NCI-H1092 treated with DMSO at 0.1 percent for 48 hours (cell line): ENCODE results near the gene PTPN4.

Experiments
- DNase-seq: peaks from one replicate; lab custom pipeline; 2025; lab: John Stamatoyannopoulos, UW

The PTPN4 gene

DNA sequence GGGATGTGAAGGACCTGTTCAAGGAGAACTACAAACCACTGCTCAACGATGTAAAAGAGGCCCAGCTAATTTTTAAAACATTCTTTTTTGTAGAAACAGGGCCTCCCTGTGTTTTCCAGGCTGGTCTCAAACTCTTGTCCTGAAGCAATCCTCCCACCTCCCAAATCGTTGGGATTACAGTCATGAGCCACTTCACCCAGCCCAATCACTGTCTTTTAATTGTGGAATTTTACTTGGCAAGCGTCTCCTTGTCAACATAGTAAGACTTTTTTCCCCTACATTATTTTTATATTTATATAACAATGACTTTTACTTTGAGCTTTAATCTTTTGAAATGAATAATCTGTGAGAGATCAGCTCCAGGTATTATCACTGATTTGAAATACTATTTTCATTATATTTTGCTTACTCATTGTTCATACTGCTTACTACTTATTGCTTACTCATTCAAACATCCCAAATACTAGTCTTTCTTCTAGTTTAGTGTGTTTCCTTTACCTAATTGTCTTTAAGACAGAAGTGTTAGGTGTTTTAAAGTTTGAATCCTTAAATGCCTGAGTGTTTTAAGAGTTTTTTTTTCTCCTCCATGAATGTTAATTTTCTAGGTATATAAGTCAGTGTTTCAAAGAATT, 48.9 kb downstream of the PTPN4 start:
- DNase-seq, result no peak

DNA sequence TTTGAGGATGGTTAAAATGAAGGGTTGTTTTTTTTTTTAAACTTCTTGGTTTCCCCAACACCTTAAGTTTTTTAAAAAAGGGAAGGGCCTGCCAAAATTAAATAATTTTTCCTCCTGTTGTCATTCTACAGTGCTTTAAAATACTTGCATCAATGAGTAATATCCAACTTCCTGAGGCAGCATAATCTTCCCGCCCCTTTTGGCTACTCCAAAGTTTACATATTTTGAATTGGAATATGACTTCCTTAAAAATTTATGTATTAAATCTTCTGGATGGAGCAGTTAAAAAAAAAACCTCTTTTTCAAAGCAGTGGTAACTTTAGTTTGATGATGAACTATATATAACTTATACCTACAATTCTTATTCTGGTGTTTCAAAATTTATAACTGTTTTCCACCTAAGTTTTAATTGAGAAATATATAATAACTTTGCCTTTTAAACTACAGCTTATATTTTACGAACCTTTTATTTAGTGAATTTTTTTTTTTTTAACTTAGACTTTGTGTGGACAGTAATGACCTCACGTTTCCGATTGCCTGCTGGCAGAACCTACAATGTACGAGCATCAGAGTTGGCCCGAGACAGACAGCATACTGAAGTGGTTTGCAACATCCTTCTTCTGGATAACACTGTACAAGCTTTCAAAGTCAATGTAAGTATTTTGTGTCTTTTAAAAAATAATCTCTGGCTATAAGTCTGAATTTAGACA, 49.8 kb downstream of the PTPN4 start:
- no peak for DNase-seq

DNA sequence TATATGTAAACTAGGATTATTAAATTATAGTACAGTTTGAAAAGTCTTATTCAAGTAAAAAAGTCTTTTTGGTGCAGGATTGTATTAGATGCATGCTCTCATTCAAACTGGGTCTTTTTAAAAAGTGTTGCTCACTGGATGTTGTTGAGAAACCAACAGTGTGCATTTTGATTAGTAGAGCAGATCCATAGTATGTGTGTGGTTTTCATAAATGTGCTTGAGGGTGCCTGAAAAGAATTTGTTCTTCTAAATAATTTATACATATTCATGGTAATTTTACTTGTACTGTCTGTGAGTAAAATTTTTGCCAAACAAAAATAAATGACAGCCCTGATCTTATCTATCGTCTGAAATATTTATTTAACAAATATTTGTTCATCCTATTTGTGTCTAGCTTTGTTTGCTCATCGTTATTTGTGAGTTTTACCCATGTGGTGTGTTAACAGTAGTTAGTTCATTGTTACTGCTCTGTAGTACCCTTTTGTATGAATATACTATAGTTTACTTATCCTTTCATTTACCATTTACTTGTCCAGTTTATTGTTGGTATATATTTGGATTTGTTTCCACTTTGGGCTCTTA, 50.4 kb downstream of the PTPN4 start:
- DNase-seq, result no peak

DNA sequence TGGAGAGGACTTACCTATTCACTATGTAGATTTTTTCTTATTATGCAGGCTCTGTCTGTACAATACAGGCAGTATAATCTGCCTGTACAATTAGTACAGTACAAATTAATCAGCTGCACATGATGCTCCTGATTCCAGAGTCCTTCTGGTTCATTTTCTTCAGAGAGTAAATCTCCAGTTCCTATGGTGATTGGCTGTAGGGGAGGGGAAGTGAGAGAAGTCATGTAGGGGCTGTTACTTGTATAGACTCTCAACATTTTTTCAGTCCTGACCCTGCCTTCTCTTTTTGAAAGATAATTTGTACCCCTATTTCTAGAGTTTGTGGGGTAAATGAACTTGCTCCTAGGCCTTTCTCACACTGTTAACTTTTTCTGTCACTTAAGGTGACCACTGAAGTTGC, 54.5 kb downstream of the PTPN4 start:
- DNase-seq, result no peak

DNA sequence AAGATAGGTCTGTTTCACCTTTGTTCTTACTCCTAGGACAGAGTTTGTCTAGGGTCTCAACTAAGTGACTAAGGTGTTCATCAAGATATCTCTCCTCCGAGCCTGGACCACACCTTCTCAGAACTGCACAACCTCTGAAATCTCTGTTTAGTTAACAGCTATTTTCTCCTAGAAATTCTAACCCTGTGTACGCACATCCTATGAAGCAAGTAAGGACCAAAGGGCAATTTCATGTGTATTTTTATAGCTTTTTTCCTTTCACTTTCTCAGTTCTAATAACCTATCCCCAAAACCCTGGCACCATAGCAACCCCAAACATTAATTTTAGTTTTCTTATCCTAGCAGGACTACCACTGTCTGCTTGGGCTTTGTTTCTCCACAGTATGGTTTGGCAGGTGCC, 59.1 kb downstream of the PTPN4 start:
- no peak for DNase-seq

DNA sequence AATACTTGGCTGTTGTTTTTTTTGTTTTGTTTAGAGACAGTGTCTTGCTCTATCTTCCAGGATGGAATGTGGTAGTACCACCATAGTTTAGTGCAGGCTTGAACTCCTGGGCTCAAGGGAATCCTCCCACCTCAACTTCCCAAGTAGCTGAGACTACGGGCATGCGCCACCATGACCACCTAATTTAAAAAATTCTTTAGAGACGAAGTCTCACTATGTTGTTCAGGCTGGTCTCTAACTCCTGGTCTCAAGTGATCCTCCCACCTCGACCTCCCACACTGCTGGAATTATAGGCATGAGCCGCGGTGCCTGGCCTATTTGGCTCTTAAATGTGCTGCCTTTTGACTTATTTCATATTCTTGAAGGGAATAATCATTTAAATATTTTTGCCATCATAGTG, 60.1 kb downstream of the PTPN4 start:
- no peak for DNase-seq

DNA sequence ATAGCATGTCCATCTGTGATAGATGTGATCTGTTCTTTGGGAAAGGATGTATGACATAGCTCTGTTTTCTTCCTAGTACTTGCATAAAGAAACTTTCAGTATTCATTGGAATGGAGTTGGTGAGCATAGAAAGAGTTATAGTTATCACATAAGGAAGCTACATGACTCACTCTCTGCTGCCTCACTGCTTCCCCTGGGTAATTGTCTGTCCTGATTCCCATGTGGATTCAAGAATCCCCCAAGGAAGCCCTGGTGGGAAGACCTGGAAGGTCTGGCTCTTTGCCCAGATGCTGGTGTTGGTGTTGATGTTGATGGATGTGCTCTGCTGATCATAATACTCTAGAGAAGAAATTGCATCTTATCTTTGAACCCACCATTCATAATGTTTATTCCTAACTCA, 60.6 kb downstream of the PTPN4 start:
- no peak for DNase-seq

DNA sequence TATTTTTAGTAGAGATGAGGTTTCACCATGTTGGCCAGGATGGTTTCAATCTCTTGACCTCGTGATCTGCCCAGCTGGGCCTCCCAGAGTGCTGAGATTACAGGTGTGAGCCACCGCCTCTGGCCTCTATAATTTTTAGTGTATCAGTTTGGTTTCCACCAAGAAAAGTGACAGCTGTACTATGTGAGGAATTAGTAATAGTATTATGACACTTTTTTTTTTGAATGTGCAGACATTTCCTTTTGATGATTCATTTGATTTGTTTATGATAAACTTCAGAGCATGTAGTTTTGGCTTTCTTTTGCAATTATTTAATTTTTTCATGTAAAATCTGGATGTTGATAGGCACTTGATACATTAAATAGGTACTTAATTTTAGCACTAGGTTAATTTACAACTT, 61.5 kb downstream of the PTPN4 start:
- no peak for DNase-seq

DNA sequence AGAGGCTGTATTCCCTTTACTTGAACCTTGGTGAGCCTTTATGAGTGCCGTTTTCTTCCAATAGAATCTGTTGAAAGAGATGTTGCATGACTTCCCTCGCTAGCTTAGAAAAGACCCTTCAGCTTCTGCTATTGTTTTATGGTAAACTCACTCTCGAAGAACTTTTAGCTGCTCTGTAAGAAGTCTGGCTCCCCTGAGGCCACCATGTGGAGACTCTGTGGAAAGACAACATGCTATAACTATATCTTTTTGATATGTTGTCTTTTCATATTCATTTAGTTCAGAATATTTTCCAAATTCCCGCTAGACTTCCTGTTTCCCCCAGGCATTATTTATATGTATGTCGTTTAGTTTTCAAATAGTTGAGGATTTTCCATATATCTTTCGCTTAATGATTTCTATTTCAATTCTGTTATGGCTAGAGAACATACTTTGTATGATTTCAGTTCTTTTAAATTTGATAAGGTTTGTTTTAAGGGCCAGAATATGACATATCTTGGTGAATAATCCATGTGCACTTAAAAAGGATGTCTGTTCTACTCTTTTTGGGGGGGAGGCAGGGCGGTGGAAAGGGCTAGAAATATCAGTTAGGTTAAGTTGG, 64.1 kb downstream of the PTPN4 start:
- no peak for DNase-seq

DNA sequence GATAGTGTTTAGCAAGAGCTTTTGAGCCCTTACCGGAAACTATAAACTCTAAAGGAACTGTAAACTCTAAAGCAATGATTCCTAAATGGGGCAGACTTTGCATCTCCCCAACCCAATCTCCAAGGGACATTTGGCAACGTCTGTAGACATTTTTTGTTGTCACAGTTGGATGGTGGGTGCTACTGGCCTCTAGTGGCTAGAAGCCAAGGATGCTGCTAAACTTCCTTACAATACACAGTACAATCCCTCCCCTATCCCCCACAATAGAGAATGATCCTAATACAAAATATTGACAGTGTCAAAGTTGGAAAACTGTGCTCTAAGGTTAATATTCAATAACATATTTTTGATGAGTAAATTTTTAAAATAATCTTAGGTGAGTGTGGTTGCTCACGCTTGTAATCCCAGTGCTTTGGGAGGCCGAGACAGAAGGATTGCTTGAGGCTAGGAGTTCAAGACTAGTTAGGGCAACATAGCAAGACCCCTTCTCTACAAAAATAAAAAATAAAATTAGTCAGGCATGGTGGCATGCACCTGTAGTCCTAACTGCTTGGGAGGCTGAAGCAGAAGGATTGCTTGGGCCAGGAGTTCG, 66.7 kb downstream of the PTPN4 start:
- peak; percentile 1 for DNase-seq

DNA sequence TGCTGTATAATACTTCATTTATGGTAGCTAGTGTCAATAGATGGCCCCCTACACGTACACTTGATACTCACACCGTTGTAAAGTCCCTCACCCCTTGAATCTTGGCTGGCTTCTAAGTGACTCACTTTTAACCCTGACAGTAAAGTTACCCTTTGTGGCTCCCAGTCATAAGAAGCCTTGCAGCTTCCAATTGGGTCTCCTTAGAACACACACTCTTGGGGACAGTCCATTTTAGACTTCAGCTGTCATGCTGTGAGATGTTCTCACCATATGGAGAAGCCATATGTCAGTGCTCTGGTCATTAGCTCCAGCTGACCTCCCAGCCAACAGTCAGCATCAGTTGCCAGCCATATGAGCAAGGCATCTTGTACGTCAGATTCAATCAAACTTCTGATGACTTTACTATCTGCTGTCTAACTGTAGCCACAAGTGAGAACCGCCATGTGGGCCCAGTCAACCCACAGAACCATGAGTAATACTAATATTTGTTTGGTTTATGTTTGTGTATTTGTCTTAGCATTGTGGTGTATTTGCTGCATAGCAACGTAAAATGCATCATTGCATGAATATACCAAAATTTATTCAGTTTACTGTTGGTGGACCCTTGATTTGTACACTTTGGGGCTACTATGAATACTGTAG, 68.3 kb downstream of the PTPN4 start:
- DNase-seq, result no peak

DNA sequence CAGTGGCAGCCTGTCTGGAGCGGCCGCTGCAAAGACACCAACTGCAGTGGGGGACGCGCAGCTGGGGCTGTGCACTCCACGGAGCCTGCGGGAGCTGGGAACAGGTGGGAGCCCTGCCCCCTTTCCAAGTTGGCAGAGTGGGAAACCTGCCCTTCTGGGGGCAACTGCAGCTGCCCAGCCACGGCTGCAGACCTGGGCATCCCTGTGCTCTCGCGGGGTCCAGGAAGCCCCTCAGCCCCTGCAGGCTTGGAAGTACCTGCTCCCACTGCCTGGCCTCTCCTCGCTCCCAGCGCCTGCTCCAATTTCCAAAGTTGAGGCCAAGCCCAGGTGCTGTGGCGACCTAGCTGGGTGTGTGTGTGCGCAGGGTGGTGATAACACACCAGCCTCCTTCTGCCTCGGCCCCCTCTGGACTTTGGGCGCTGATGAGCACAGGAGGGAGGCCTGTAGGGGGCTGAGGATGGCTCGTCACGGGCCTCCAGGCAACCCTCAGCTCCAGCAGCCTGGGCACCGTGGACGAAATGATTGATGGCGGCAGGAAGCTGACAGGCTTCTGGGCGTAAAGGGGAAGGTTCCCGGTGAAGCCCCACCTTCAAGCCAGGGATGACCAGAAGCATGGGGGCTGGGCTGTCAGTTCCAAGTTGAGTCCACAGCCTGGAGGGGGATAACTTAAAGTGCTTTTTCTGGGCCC, 76.9 kb downstream of the PTPN4 start:
- DNase-seq, result no peak

DNA sequence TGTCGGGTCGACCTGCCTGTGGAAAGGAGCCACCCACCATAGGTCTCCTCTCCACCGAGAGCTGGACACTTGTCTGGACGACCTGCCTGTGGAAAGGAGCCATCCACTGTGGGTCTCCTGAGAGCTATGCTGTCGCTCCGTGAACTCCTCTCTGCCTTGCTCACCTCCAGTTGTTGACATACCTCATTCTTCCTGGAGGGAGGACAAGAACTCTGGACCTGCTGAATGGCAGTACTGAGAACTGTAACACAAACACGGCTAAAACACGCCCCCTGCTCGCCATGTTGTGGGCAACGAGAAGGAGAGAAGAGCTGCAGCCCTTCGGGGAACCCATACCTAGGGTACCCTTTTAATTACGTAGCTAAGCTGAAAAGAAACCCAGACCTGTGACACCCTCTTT, 77.6 kb downstream of the PTPN4 start:
- no peak for DNase-seq

DNA sequence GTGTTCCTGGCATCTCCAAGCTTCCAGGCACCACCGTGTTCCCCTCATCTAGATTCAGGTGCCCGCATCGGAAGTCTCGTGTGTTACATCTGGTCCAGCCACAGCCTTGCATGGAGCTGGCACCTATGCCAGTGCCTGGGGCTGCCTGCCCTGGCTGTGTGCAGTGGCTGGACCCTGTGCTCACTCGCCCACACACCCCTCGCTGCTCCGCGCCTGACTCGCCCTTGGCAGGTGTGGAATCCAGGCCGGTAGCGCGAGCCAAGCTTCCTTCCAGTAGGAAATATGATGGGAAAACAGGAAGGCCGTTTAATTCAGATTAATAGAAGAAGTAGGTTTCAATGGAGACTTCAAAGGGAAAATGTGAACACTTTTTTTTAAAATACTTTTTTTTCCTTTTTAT, 78.0 kb downstream of the PTPN4 start:
- no peak for DNase-seq

DNA sequence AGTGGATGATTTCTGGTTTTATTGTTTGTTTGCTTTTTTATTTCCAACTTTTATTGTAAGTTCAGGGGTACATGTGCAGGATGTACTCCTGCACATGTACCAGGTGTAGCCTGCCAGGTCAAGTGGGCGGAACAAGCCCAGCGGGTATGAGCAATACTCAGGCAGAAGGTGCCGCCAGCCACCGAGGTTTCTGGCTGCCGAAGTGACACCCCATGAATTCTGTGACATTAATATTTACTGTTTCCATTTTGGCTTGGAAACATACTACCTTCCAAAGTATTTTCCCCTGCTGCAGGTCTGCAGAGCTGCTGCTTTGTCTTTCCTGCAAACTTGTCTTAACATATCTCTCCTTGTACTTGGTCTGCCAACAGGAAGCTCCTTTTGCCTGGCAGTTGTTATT, 78.5 kb downstream of the PTPN4 start:
- no peak for DNase-seq

DNA sequence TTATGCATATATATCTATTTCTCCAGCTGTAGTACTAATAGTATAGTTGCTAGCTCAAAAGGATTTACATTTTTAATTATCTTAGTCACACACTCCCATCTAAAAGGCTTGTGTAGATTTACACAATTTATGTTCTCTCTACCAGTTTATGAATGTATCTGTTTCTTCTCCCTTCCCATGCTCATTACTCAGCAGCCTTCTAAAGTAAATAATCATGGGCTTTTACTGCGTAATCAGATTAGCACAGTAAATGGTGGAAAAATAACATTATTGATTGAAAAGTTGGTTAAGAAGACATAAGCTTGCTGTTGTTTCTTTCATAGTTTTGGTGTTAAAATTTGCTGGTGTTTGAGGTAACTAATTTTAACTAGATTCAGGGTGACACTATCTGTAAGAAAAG, 81.8 kb downstream of the PTPN4 start:
- no peak for DNase-seq

DNA sequence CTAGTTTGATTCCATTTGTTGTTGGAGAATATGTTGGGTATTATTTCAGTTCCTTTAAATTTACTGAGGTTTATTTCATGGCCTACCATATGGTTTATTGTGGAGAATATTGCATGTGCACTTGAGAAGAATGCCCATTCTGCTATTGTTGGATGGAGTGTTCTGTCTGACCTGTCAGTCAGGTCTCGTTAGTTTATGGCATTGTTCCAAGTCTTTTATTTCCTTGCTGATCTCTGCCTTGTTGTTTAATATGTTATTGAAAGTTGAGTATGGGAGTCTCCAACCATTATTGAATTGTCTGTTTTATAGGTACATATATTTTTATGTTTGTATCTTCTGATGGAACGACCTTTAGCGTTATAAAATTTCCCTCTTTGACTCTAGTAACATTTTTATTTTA, 86.3 kb downstream of the PTPN4 start:
- peak; percentile 3 for DNase-seq

DNA sequence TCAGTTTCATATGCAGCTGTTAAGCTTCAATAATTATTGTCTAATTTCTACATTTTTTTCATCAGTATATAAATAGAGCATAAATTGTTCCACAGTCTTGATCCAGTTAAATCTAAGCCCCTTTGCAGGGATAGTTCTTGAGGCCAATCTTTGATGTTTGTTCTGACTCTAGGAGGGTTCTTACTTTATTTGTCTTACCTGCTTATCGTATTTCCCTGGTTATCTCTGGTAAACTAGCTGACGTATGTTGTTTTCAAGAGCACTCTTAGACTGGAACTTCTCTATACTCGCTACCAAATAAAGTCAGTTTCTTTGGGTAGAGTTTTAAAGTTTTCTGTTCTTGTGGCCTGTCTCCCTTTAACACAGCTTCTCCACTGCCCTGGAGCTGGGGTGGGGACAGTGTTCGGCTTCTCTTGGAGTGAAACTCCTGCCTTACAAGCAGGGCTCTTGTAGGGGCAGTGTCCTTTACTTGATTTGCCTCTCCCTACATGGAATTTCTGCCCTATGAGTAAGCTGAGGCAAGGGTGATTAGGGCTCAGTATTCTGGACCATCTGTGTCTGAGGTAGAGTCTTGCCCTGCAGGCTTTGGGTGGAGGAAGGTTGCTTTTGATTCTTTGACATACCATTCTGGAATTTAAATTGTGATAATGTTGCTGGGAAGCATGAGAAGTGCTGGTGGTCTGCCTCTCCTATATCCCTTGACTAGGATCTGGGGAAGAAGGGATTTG, 90.3 kb downstream of the PTPN4 start:
- DNase-seq, result no peak

DNA sequence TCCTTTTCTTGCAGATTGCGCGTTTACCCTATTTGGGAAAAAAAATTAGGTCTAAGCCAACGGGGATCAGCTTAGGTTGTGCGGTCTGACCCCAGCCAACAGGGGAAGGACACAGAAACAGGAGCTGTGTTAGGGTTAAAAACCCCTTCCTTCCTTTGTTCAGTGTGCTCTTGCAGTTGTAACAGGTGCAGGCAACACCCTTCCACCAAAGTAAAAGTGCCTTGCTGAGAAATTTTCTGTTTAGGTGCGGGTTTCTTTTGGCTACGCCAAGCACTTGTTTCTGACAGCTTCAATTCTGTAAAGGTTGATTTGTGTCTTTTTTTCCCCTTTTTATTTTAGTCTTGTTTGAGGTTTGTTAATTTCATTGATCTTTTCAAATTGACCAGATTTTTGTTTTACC, 92.5 kb downstream of the PTPN4 start:
- DNase-seq, result no peak

DNA sequence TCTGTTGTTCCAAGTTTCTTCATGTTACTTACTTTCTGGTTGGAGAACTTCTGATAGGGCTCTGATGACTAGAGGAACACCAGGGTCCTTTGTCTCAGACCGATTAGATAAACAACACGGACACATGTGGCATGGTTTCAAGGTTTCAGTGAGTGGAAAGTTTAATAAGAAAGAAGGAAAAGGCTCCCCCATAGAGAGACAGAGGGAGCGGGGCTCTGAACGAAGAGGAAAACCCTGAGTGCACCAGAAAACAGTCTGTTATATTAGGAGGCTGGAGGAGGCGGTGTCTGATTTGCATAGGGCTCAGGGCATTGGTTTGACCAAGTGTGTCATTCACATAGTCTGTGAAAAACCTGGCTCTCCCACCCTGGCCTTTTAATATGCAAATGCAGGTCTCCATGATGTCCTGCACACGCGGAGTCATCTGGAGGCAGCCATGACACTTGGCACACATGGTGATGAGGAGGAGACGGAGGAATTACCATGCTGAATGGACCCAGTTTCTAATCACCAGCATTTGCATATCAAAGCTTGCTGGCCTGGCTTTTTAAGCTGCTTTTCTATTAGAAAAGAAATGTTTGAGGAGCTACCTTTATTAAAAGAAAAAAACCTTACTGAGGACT, 94.2 kb downstream of the PTPN4 start:
- no peak for DNase-seq

DNA sequence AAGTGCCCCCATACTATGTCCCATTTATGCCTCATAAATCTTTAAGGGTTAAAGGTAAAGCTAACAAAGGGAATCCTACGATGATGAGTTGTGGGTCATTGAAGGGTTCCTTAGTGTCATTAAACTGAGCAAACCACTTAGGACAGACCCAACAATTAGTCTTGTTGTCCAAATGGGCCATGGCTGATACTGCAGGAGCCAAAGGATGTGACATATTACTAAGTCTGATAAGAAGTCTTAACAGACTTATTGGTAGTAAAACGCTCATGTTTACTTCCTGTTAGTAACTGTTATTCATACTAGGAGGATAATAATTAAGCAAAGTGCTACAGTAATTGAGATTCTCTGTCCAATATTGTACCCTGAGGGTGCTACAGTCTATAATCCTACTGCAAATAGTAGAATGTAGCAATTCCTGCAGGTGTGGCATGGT, 96.8 kb downstream of the PTPN4 start:
- DNase-seq, result no peak
